ENCODE results near the gene PTPN3. TPM values are rescaled to one million over a fixed set of nuclear protein-coding genes. Genes with fewer than 3 reads are reported as not detected.

PTPN3 gene
- total RNA-seq, 2 donors from 2014 or later: 1.7 to 2.1 TPM

GRCh38 chr9:109458453-109459211, 39.5 kb downstream of the PTPN3 start:
- DNase-seq (ENCODE audit: low spot score): no peak
- intact Hi-C loops (cut with DNase I): no loop called here

GRCh38 chr9:109456811-109457210, 41.3 kb downstream of the PTPN3 start:
- DNase-seq (ENCODE audit: low spot score): no peak
- intact Hi-C loops (cut with DNase I): loop anchor here in 1 of 2 donors (2.0 kb wide), 1 partner anchor 324 kb away; the partner anchor contains the start of gene PALM2AKAP2

GRCh38 chr9:109455861-109456260, 42.2 kb downstream of the PTPN3 start:
- intact Hi-C loops (cut with DNase I): loop anchor here in 1 of 2 donors (2.0 kb wide), 1 partner anchor 325 kb away; the partner anchor contains the start of gene PALM2AKAP2
- DNase-seq (ENCODE audit: low spot score): no peak

GRCh38 chr9:109455391-109455790, 42.7 kb downstream of the PTPN3 start:
- intact Hi-C loops (cut with DNase I): no loop called here
- no peak for DNase-seq (ENCODE audit: low spot score)

- no peak for DNase-seq (ENCODE audit: low spot score)
- intact Hi-C loops (cut with DNase I): no loop called here
Observed at GRCh38 chr9:109454601-109455155, 43.4 kb downstream of the PTPN3 start.

- intact Hi-C loops (cut with DNase I): no loop called here
- no peak for DNase-seq (ENCODE audit: low spot score)
Observed at GRCh38 chr9:109454041-109454440, 44.1 kb downstream of the PTPN3 start.

- intact Hi-C loops (cut with DNase I): no loop called here
- no peak for DNase-seq (ENCODE audit: low spot score)
Observed at GRCh38 chr9:109453210-109453842, 44.8 kb downstream of the PTPN3 start.

GRCh38 chr9:109452761-109453160, 45.3 kb downstream of the PTPN3 start:
- intact Hi-C loops (cut with DNase I): no loop called here
- no peak for DNase-seq (ENCODE audit: low spot score)

- intact Hi-C loops (cut with DNase I): no loop called here
- DNase-seq (ENCODE audit: low spot score): no peak
Observed at GRCh38 chr9:109451311-109452025, 46.6 kb downstream of the PTPN3 start.

GRCh38 chr9:109450346-109450745, 47.8 kb downstream of the PTPN3 start:
- intact Hi-C loops (cut with DNase I): no loop called here
- no peak for DNase-seq (ENCODE audit: low spot score)

GRCh38 chr9:109449036-109449798, 48.9 kb downstream of the PTPN3 start:
- intact Hi-C loops (cut with DNase I): loop anchor here in 1 of 2 donors (10.0 kb wide), 1 partner anchor 76 kb away; no protein-coding TSS in a partner anchor
- DNase-seq (ENCODE audit: low spot score): no peak

GRCh38 chr9:109448223-109448622, 49.9 kb downstream of the PTPN3 start:
- intact Hi-C loops (cut with DNase I): loop anchor here in 1 of 2 donors (10.0 kb wide), 1 partner anchor 77 kb away; no protein-coding TSS in a partner anchor
- DNase-seq (ENCODE audit: low spot score): no peak

GRCh38 chr9:109447329-109448076, 50.6 kb downstream of the PTPN3 start:
- intact Hi-C loops (cut with DNase I): loop anchor here in 1 of 2 donors (10.0 kb wide), 1 partner anchor 77 kb away; no protein-coding TSS in a partner anchor
- no peak for DNase-seq (ENCODE audit: low spot score)

- intact Hi-C loops (cut with DNase I): loop anchor here in 1 of 2 donors (10.0 kb wide), 1 partner anchor 80 kb away; no protein-coding TSS in a partner anchor
Observed at GRCh38 chr9:109444771-109445320, 53.3 kb downstream of the PTPN3 start.

GRCh38 chr9:109442716-109443115, 55.4 kb downstream of the PTPN3 start:
- intact Hi-C loops (cut with DNase I): loop anchor here in 1 of 2 donors (10.0 kb wide), 1 partner anchor 82 kb away; no protein-coding TSS in a partner anchor

More at GRCh38 chr9:109444771-109445320, 53.3 kb downstream of the PTPN3 start:
- DNase-seq (ENCODE audit: low spot score): no peak

GRCh38 chr9:109441296-109441695, 56.8 kb downstream of the PTPN3 start:
- DNase-seq (ENCODE audit: low spot score): no peak
- intact Hi-C loops (cut with DNase I): loop anchor here in 1 of 2 donors (10.0 kb wide), 1 partner anchor 84 kb away; no protein-coding TSS in a partner anchor

More at GRCh38 chr9:109442716-109443115, 55.4 kb downstream of the PTPN3 start:
- no peak for DNase-seq (ENCODE audit: low spot score)

- intact Hi-C loops (cut with DNase I): loop anchor here in 1 of 2 donors (10.0 kb wide), 1 partner anchor 84 kb away; no protein-coding TSS in a partner anchor
- no peak for DNase-seq (ENCODE audit: low spot score)
Observed at GRCh38 chr9:109440797-109441287, 57.3 kb downstream of the PTPN3 start.
